PC-3 (cell line): Measurements from ENCODE around the gene GSTT2B.

Source experiments
- EZH2 ChIP-seq: fragments of 300-600 bp; sonication (generic); IDR thresholded peaks from one replicate; pipeline ENCODE4 v1.6.1; 2017; ENCODE audit warnings: antibody characterized with exemption, mild to moderate bottlenecking, low read length; ENCODE audit not compliant: unreplicated experiment
- EZH2phosphoT487 ChIP-seq: fragments of 300-600 bp; sonication (generic); IDR thresholded peaks from 2 replicates; pipeline ENCODE4 v1.6.1; 2018; ENCODE audit warnings: mild to moderate bottlenecking, antibody characterized with exemption, low read length, borderline replicate concordance
- TF ChIP-seq, protein P1 (sequence below): fragments of 300-600 bp; sonication (generic); conservative IDR thresholded peaks from 2 replicates; pipeline ENCODE4 v1.5.1; 2017; ENCODE audit warnings: antibody characterized with exemption, low read depth, mild to moderate bottlenecking, low read length

- TF ChIP-seq, protein P1, sequence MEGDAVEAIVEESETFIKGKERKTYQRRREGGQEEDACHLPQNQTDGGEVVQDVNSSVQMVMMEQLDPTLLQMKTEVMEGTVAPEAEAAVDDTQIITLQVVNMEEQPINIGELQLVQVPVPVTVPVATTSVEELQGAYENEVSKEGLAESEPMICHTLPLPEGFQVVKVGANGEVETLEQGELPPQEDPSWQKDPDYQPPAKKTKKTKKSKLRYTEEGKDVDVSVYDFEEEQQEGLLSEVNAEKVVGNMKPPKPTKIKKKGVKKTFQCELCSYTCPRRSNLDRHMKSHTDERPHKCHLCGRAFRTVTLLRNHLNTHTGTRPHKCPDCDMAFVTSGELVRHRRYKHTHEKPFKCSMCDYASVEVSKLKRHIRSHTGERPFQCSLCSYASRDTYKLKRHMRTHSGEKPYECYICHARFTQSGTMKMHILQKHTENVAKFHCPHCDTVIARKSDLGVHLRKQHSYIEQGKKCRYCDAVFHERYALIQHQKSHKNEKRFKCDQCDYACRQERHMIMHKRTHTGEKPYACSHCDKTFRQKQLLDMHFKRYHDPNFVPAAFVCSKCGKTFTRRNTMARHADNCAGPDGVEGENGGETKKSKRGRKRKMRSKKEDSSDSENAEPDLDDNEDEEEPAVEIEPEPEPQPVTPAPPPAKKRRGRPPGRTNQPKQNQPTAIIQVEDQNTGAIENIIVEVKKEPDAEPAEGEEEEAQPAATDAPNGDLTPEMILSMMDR, result no peak
- TF ChIP-seq EZH2phosphoT487 (no peak), EZH2 (no peak)
Observed at GRCh38 chr22:23997092-23997491, 36.1 kb upstream of the GSTT2B start.
